MM.1S (cell line): ENCODE results near the gene ANKS1B.

ENCODE experiments used
- EZH2 ChIP-seq: fragments of 300-600 bp; sonication (generic); optimal IDR thresholded peaks from 2 replicates; pipeline ENCODE3; 2017; ENCODE audit warnings: low read depth, mild to moderate bottlenecking, antibody characterized with exemption, low read length, mixed read lengths
- EZH2phosphoT487 ChIP-seq: fragments of 300-600 bp; sonication (generic); IDR thresholded peaks from 2 replicates; pipeline ENCODE4 v1.6.1; 2018; ENCODE audit warnings: antibody characterized with exemption, low read length
- TF ChIP-seq, protein P1 (sequence below): fragments of 300-600 bp; sonication (generic); IDR thresholded peaks from 2 replicates; pipeline ENCODE4 v1.5.1; 2016; ENCODE audit warnings: antibody characterized with exemption, low read length, mixed read lengths

DNA sequence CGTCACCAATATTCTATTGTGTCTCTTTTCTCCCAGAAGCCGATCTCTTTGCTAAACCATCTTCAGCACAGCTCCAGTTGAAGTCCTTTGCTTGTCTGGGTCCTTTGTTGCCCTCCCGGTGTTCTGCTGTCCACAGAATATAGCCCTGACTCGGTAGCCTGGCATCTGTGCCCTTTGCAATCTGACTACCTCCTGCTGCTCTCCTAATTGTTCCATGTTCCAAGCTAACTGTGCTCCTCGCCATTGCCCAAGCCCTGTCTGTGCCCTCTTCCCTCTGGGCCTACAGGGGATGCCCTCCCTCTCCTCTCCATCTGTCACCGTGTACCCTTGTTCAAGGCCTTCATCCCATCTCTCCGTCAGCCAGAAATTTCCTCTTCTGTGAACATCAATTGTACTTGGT lies 1033.3 kb downstream of the ANKS1B start:
- TF ChIP-seq, protein P1, sequence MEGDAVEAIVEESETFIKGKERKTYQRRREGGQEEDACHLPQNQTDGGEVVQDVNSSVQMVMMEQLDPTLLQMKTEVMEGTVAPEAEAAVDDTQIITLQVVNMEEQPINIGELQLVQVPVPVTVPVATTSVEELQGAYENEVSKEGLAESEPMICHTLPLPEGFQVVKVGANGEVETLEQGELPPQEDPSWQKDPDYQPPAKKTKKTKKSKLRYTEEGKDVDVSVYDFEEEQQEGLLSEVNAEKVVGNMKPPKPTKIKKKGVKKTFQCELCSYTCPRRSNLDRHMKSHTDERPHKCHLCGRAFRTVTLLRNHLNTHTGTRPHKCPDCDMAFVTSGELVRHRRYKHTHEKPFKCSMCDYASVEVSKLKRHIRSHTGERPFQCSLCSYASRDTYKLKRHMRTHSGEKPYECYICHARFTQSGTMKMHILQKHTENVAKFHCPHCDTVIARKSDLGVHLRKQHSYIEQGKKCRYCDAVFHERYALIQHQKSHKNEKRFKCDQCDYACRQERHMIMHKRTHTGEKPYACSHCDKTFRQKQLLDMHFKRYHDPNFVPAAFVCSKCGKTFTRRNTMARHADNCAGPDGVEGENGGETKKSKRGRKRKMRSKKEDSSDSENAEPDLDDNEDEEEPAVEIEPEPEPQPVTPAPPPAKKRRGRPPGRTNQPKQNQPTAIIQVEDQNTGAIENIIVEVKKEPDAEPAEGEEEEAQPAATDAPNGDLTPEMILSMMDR, result no peak
- TF ChIP-seq EZH2phosphoT487, result no peak
- TF ChIP-seq EZH2, result no peak
